Parathyroid adenoma (tissue), 2 donors: ENCODE data around the gene LAYN.

Experiments
- H2AFZ ChIP-seq: fragments of 300-600 bp; sonication (generic); one replicate; pipeline ENCODE4 v1.7.0; 2017; ENCODE audit warnings: antibody characterized with exemption, mild to moderate bottlenecking
- H3K27ac ChIP-seq: fragments of 300-600 bp; sonication (generic); one replicate; pipeline ENCODE4 v1.7.0; 2017
- H3K27me3 ChIP-seq: fragments of 300-600 bp; sonication (generic); one replicate; pipeline ENCODE4 v1.7.0; 2017; ENCODE audit warnings: low read length; ENCODE audit not compliant: control insufficient read depth, insufficient read depth
- H3K36me3 ChIP-seq: fragments of 300-600 bp; sonication (generic); one replicate; pipeline ENCODE4 v1.7.0; 2017; ENCODE audit warnings: low read length; ENCODE audit not compliant: control insufficient read depth, insufficient read depth
- H3K4me1 ChIP-seq: fragments of 300-600 bp; sonication (generic); one replicate; pipeline ENCODE4 v1.7.0; 2017; ENCODE audit warnings: control low read depth
- H3K4me2 ChIP-seq: fragments of 300-600 bp; sonication (generic); one replicate; pipeline ENCODE4 v1.7.0; 2017; ENCODE audit warnings: low read length
- H3K4me3 ChIP-seq: fragments of 300-600 bp; sonication (generic); one replicate; pipeline ENCODE4 v1.7.0; 2017; ENCODE audit warnings: low read depth, low read length
- H3K79me2 ChIP-seq: fragments of 300-600 bp; sonication (generic); one replicate; pipeline ENCODE4 v1.7.0; 2017; ENCODE audit warnings: control low read depth
- H3K9ac ChIP-seq: fragments of 300-600 bp; sonication (generic); one replicate; pipeline ENCODE4 v1.7.0; 2017; ENCODE audit warnings: mild to moderate bottlenecking
- H3K9me3 ChIP-seq: fragments of 300-600 bp; sonication (generic); one replicate; pipeline ENCODE4 v1.7.0; 2017; ENCODE audit warnings: low read length; ENCODE audit not compliant: control insufficient read depth
- CTCF ChIP-seq: fragments of 300-600 bp; sonication (generic); IDR thresholded peaks from one replicate; pipeline ENCODE4 v1.7.0; 2017; ENCODE audit warnings: antibody characterized with exemption, mild to moderate bottlenecking
- donor health status: primary hyperparathyroidism.

LAYN gene

GRCh38 chr11:111510311-111510710 is 30.2 kb upstream of the LAYN start:
- no peak overlapping the region for H3K4me3 ChIP-seq
- H2AFZ ChIP-seq = no peak overlapping the region
- no peaks in the 10 kb centered on the region for H3K79me2 ChIP-seq
- H3K4me2 ChIP-seq = no peak overlapping the region
- no peak for TF ChIP-seq CTCF
- H3K9ac ChIP-seq = no peak overlapping the region
- no peaks in the 10 kb centered on the region for H3K36me3 ChIP-seq
- H3K4me1 ChIP-seq = no peaks in the 10 kb centered on the region
- no peaks in the 10 kb centered on the region for H3K9me3 ChIP-seq
- no peaks in the 10 kb centered on the region for H3K27me3 ChIP-seq
- no peak overlapping the region for H3K27ac ChIP-seq

- H3K9ac ChIP-seq = no peak within 1 kb of the TSS
- H3K36me3 ChIP-seq = no peaks in the 10 kb centered on the region
- H2AFZ ChIP-seq = no peak within 1 kb of the TSS
- TF ChIP-seq CTCF = no peak
- no peaks in the 10 kb centered on the region for H3K4me1 ChIP-seq
- H3K4me2 ChIP-seq = peak within 1 kb of the TSS; percentile 58
- no peak within 1 kb of the TSS for H3K27ac ChIP-seq
- H3K79me2 ChIP-seq = no peaks in the 10 kb centered on the region
- no peak within 1 kb of the TSS for H3K4me3 ChIP-seq
- no peaks in the 10 kb centered on the region for H3K9me3 ChIP-seq
- H3K27me3 ChIP-seq = no peaks in the 10 kb centered on the region
These were observed 28.0 kb upstream of the LAYN start, which contains the start of gene BTG4 for GRCh38 chr11:111512296-111513239. Gene BTG4 (minus strand): TSS chr11:111512386. CDS start chr11:111498776, 13,610 bp downstream.

- Histone ChIP-seq H3K27me3 (no peaks in the 10 kb centered on the region), H3K79me2 (no peaks in the 10 kb centered on the region), H2AFZ (no peak overlapping the region), H3K4me1 (no peaks in the 10 kb centered on the region), H3K9ac (no peak overlapping the region), H3K27ac (no peak overlapping the region), H3K4me2 (peak overlapping the region; percentile 58), H3K4me3 (no peak overlapping the region), H3K36me3 (no peaks in the 10 kb centered on the region), H3K9me3 (no peaks in the 10 kb centered on the region)
- TF ChIP-seq CTCF = no peak
These were observed 27.3 kb upstream of the LAYN start for GRCh38 chr11:111513240-111513605.

- H2AFZ ChIP-seq = no peak within 1 kb of the TSS
- H3K79me2 ChIP-seq = no peaks in the 10 kb centered on the region
- TF ChIP-seq CTCF = no peak
- no peak within 1 kb of the TSS for H3K27ac ChIP-seq
- no peak within 1 kb of the TSS for H3K4me2 ChIP-seq
- no peaks in the 10 kb centered on the region for H3K9me3 ChIP-seq
- H3K4me3 ChIP-seq = no peak within 1 kb of the TSS
- H3K36me3 ChIP-seq = no peaks in the 10 kb centered on the region
- H3K27me3 ChIP-seq = no peaks in the 10 kb centered on the region
- H3K4me1 ChIP-seq = no peaks in the 10 kb centered on the region
- H3K9ac ChIP-seq = no peak within 1 kb of the TSS
These were observed 26.1 kb upstream of the LAYN start, which contains the start of gene HOATZ for GRCh38 chr11:111514216-111515031. Gene HOATZ (plus strand): TSS chr11:111514778. CDS start chr11:111514785, 7 bp downstream.
